ENCODE results near the gene KRT4.

The KRT4 gene

DNA sequence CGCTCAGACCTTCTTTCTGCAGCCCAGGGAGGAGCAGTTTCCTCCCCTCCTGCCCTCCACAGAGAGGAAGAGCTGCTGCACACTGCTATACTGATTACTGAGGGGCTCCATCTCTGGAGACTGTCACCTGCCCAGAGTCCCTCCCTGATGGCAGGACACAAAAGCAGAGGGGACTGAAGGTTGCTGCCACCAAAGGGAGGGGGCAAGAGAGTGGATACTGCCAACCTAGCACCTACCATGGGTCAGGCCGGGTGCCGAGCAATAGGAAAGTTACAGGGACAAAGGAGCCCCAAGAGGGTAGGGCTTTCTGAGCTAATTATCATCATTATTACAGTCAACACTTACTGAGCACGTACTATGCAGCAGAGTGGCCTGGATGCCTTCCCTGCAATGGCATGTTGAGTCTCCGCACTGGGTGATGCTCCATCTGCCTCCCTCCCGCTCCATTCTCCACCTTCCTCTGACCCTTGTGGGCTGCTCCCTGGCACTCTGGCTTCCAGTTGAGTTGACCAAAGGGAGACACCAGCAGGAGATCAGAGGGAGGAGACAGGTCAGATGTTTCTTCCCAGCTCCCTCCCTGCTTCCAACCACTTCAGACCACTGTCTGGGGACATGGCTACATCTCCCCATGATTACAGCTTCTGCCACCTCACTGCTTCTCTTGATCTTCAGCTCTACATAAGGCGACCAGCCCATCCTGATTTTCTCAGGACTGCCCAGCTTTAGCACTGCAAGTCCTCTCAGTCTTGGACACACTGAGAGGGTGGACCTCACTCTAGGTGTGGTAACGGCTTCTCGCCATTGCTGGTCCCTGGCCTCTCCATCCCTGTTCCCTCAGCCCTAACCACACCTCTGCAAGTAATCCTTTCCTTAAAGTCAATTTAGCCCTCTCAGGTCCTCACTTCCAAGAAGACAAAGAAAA lies 22.8 kb upstream of the KRT4 start:
- no peak for DNase-seq (ENCODE audit: low spot score)

DNA sequence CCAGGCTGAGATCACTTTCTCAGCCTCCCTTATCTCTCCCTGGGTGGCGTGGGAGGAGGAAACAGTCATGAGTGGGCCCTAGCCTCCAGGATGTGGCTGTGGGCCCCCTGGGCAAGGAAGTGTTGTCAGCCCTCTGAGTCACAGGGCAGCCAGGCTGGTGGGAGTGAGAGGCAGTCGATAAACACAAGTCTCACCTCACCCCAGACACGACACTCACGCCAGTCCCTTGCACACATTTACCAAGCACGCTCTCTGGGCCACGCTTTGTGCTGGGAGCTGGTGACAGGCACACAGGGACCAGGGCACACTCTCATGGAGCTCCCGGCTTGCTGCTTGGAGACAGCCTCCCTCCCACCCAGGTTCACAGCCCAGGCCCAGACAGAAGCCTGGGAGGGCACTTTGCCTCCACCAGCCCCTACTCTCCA lies 22.1 kb upstream of the KRT4 start:
- peak; percentile 36 for DNase-seq (ENCODE audit: low spot score)

DNA sequence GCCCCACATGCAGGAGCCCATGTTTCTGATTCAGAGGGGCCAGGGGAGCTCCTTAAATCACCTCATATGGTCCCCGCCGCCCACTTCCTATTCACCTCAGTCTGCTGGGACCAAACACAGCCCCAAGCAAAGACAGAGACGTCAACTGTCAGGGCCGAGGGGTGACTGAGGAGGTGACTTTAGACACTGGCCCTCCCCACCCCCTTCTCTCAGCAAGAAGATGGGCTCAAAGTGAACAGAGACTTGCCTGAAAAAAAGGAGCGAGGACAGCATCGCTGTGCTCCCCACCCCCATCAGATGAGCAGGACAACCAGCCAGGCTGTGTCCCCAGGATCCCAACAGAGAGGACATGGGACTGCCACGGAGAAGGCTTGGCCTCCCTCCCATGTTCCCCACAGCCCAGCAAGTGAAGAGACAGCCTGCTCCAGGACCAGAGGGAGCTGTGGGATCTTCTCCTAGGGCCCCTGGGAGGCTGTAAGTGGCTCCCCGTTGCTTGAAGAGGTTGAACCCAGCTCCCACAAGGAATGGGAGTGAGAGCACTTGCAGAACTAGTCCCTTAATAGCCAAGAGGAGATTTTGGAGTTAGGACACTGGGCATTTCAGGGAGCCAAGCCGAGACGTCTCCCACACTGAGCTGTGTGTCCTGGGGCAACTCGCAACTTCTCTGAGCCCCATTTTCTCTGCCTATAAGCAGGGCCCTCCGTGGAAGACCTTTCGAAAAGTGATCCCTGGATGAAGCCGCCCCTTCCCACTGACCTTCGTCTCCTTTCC lies 21.5 kb upstream of the KRT4 start:
- no peak for DNase-seq (ENCODE audit: low spot score)

DNA sequence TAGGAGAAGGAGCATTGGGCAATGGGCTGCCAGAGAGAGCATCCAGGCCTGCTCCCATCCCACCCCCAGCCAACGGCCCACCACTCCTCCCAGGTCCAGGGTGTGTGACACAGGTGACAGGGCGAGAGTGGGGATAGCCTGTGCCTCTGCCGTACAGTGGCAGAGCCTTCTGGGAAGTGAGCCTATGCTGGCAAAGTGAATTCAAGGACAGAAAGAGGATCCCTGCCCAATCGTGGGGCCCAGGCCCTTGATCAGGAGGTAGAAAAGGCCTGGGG lies 20.7 kb upstream of the KRT4 start:
- DNase-seq (ENCODE audit: low spot score): no peak

DNA sequence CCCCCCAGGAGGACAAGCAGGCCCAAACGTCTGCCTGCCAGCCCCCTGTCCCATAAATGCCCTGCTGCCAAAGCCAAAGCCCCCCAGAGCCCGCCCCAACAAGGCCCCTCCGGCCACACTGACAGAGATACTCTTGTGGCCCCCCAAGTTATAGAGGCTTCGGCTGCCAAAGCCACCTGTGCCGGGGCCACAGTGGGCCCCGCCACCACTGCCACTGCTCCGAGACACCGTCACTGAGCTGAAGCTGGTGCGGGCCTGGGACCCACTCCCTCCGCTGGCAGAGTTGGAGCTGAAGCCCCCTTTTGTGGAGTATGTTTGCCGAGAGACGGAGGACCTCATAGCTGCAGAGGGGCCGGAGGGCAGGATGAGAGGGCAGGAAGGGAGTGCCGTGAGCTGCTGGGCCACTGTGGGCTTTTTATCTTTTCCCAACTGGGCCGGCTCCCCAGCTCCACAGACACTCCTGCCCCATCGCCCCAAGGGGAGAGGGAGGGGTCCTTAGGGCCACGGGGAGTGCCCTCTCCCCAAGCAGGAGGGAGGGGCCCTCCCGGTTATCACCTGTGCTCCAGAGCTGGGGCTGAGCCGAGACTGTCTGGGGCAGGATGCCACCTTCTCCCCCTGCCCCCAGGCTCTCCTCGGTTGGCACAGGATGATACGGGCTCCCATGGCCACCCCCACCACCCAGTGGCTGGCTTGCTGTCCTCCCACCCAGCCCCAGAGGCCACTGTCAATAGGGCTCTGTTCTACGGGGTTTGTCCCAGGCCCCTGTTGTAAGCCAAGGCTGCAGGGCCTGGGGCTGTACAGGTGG lies 20.2 kb upstream of the KRT4 start, which contains the start of gene KRT79:
KRT79 (minus strand) TSS at position 390 of the 805 bp plus-strand sequence; CDS start at position 339, 51 bp downstream.
- no peak for DNase-seq (ENCODE audit: low spot score)

DNA sequence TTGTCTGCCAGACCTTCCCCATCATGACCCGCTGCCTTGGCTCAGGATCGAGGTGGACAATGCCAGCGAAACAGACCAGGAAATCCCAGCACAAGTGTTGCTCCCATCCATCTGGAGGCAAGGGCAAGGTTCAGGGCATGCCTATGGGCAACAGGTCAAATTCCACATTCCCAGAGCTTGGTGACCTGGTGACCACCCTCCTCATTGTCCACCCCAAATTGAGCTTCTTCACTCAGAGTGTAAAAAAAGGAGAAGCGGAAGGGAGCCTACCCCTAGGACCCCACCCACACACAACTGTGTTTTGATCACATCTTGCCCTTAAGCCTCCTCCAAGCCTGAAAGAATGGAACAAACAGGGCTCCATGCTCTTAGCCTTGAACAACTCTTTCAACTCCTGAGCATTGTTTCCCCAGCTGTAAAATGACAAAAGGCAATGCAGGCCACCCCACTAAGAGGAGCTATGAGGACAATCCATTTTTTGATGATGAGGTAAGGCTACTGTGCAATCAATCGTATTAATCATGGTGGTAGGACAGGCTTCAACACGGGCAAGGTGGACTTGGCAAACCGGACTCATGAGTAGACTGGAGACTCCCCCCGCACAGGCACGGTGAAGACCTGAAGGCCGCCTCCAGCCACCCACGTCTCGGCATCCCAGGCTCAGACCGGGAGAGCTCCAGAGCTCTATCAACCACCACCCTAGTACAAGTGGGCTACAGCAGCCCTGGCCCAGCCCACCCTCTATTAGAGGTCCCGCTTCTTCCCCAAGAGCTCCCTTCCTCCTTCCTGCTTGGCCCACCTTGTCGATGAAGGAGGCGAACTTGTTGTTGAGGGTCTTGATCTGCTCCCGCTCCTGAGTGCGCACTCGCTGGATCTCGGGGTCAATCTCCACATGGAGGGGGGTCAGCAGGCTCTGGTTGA lies 19.3 kb upstream of the KRT4 start:
- DNase-seq (ENCODE audit: low spot score): no peak

DNA sequence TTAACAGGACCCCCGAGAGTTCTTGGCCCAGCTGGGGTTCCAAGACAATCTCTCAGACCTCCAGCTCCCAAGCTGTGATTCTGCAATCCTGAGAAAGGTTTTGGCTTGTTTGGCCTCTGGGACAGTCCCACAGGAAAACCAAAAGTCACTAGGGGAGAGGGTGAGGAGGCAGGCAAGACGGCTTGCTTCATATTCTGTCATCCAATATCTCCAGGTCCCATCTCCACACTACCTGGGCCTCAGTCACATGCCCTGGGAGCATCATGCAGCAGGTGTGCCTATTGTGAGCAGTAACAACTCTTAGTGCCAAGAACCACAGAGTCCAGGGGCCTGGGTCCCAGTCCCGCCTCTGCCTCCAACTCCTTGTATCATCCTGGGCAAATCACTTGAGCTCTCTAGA lies 18.5 kb upstream of the KRT4 start:
- no peak for DNase-seq (ENCODE audit: low spot score)

DNA sequence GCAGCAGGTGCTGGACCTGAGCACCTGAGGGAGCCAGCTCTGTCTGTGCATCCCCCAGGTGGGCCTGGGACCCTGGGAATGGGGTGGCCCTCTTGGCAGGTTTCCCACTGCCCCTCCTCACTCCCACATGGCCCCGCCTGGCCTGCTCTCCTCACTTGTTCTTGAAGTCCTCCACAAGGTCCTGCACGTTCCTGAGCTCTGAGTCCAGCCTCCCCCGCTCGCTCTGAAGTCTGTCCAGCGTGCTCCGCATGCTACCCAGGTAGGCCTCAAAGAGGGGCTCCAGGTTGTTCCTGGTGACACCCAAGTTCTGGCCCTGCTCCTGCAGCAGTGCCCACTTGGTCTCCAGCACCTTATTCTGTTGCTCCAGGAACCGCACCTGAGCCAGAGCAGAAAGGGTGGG lies 17.3 kb upstream of the KRT4 start:
- no peak for DNase-seq (ENCODE audit: low spot score)

DNA sequence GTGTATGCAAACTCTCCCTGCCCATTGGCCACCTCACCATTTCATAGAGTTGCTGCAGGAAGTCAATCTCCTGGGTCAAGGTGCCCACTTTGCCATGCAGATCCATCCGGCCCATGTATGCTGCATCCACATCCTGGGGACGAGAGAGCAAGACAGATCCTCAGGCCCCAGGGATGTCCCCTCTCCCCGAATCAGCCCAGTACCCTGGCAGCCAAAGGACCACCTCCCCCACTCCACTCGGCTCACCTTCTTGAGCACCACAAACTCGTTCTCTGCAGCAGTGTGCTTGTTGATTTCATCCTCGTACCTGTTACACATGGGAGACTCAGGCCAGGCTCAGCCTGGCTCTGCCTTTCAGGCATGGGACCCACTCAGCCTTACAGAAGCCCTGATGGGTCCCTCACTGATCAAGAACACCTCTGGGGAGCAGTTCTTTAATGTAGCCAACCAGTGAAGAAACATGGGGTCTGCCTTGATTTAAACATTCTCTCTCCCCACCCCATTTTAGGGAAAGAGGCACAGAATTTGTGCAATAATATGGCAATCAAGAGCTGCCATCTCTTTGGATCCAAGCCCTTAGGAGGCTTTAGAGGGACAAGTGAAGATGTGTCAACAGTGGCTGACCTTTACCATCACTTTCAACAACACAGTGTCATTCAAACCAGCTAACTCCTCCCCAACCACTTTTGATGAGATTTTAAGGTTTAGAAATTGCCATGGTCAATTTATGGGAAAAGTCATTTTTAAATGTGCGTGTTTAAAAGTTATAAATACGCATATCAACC lies 16.3 kb upstream of the KRT4 start:
- DNase-seq (ENCODE audit: low spot score): no peak

DNA sequence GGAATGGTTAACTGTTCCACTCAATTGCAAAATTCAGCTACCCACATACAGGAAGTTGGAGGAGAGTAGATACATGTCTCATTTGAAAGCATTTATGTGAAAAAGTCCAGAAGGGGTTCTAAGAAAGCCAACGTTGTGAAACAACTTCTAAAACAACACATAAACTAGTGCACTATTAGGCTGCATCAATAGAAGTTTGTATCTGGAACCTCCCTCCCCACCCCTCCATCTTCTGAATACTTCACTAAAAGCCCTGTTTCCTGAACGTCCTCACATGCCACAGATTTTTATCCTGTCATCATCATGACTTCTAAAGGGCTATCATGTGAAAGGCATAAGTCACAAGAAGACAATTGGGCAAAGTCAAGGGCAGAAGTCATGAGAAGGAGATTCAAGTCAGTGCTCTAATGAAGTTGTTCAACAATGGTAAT lies 14.7 kb upstream of the KRT4 start:
- no peak for DNase-seq (ENCODE audit: low spot score)

DNA sequence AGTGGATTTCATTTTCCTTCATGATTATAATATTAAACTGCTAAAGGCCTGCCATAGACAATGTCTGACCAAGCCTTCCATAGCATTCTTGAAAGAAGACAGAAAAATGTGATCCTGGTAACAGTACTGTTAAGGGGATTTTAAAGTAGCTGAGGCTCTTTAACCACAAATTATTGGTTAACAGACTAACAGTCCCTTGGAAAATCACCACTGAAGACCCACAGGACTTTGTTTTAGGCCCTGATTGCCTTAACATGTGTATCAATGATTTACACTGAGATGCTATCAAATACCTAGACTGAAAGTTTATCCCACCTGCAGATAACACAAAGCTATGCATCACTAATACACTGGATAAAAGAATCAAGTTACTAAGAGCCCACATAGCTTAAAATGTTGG lies 14.2 kb upstream of the KRT4 start:
- no peak for DNase-seq (ENCODE audit: low spot score)

DNA sequence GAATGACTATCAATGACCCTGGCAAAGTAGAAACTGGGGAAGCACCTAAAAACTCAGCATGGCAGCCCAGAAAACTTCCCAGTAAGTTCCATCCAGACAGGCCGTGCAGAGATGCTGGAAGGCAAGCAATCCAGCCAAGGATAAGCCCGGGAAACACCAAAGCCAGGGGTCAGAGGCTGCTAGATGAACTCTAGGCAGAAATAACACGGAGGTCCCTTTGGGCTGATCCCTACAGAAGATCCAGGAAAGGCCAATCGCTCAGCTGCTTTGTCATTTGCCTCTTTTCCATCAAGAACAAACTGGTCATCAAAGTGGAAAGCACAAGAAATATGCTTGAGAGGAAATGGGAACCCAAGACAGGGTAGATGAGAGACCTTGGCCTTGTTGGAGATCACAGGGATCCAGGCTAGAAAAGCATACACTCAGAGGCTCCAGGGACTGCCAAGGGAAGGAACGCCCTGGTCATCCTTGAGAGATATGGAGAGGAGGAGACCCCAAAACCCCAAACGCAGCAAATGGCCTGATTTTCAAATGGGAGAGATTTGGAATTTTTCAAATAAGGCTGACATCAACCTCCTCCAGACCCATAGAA lies 13.7 kb upstream of the KRT4 start:
- DNase-seq (ENCODE audit: low spot score): no peak

DNA sequence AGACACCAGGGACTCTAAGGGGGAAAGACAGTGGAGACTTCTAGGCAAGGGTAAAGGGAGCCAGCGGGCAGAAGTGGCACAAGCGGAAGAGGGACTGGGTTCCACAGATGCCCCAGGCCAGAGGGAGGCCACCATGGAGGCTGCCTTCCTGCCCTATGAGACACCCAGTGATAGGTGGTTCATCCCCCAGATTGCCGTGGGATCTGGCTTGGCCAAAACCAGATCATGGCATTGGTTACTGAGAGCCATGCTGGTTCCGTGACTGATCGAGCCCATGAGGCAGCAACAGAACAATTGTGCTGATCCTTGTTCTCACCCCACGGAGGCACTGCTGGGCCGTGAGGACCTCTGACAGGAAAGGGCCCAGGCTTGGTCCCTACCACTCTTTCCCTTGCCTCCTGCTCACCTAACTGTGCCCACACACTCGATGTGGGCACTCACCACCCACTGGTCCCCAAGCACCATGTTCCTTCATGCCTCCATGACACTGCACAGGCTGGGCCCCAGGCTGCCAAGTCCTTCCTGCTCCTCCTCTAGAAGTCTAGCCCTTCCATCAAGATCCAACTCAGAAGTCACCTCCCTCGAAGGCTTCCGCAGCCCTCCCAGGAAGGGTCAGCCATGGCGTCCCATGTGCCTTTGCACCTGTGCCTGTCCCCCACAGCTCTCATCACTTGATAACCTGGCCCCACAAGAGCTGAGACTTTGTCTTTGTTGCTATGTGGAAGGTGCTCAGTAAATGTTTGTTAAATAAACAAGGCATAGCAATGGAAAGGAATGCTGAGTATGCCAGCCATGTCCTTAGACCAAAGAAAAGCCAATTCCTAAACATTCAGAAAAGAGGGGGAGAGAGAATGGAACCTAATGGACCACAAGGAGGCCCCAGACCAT lies 12.9 kb upstream of the KRT4 start:
- DNase-seq (ENCODE audit: low spot score): no peak

DNA sequence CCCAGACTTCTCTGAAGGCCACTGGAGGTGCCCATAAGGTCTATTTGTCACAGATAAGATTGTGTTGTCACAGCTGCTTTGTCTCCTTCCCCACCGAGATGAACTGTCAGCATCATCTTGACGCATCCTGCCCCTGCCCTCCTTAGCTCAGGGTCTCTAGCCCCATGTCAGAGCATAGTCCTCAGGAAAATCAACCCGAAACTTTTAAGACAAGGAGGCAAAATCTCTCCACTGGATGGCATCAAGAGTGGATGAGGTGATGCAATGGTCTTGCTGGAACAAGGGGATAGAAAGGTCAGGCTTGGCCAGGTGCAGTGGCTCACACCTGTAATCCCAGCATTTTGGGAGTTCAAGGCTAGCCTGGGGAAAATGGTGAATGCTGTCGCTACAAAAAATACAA lies 12.0 kb upstream of the KRT4 start:
- no peak for DNase-seq (ENCODE audit: low spot score)

DNA sequence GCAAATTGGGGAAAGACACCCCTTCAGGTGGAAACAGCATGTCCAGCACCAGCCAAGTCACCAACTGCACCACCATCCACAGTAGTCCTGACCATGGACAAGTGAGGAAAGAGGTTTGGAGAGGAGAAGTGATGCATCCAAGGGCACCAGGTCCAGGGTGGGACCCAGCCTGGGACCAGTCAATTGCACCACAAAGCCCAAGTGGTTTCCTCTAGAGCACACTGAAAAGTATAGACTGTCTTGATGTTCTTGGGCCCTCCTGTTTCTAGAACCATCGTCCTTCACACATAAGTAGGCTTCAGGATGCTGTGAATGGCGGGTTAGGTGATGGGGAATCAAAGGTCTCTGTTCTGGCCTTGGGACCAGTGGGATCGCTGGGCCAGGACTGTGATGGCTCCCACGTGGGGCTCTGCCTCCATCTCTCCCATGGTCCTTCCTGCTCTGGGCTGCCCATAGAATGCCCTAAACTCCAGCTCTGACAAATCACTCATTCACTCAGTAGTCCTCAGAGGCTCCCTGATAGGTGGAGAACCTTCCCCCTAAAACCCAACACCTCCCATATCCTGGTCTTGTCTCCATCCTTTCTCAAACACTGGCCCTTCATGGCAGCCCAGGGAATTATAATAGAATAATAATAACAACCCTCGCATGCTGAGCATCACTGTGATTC lies 11.0 kb upstream of the KRT4 start:
- no peak for DNase-seq (ENCODE audit: low spot score)

DNA sequence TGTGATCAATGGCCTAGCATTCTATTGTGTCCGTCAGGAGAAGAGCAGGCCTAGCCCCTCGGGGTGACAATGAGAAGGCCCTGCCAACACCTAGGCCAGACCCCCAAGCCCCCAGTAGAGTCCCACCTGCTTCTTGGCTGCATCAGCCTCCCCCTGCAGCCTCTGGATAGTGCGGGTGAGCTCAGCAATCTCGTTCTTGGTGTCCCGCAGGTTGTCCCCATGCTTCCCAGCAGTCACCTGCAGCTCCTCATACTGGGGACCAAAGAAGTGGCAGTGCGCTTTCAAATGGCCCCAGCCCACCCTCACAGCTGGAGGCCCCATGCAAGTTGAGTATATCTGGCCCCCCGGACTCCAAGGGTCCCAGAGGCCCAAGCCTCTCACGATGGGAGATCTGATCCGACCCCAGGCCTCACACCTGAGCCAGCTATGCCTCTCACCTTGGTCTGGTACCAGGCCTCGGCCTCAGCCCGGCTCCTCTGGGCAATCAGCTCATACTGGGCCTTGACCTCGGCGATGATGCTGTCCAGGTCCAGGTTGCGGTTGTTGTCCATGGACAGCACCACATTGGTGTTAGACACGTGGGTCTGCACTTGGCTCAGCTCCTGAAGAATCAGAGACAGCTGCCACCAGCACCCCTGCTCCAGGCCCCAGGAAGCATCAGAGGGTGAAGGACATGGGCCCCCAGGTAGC lies 10.0 kb upstream of the KRT4 start:
- DNase-seq (ENCODE audit: low spot score): no peak

DNA sequence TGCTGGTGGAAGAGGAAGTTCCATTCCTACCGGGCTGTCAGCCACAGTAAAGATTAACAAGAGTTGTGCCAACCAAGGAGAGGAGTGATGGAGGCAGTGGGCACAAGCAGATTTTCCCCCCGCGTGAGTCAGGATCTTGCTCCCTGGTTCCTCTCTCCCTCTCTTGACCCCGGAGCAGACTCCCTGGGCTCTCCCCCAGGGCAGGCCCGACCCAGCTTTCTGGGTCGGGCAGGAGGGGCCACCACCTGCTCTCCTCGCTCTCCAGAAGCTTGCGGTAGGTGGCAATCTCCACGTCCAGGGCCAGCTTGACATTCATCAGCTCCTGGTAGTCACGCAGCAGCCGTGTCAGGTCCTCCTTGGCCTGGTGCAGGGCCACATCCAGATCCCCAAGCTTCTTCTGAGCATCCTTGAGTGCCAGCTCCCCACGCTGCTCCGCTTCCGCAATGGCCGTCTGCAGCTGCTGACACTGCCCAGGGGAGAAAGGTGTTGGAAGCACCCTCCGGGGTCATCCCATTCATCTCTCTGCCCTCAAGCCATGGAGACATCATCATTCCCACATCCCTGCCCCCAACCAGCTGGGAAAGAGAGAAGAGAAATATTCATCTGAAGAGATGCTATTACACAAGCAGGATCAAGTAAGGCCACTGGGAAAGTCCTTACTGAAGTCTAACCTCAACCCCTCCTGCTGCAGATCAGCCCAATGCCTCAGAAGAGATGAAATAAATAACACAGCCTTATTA lies 9.0 kb upstream of the KRT4 start:
- no peak for DNase-seq (ENCODE audit: low spot score)

All from CD4-positive, alpha-beta T cell treated with Interleukin-2 at 100 ng/mL for 4 hours (primary cell).